Mammary epithelial cell (primary cell): ENCODE measurements around the gene FBXL22.

ENCODE experiments used
- CTCF ChIP-seq, 2 donors: IDR thresholded peaks in 1 of 2; conservative IDR thresholded peaks in 1 of 2; 2 replicates each; pipeline ENCODE4 v1.5.1; 2011 to 2012; ENCODE audit warnings: inconsistent platforms in 2 of 2, low read length in 2 of 2, mild to moderate bottlenecking in 2 of 2, control low read depth in 1 of 2, low read depth in 1 of 2; ENCODE audit not compliant: insufficient read depth in 1 of 2; ENCODE audit errors: extremely low read depth in 1 of 2
- EZH2 ChIP-seq: IDR thresholded peaks from 2 replicates; pipeline ENCODE4 v1.6.1; 2012; ENCODE audit warnings: low read length, inconsistent platforms, borderline replicate concordance

- TF ChIP-seq CTCF (conservative IDR thresholded peaks at IDR 0.05 in 1 of 2, IDR thresholded peaks at IDR 0.05 in 1 of 2; ENCODE audit: extremely low read depth in 1 of 2, insufficient read depth in 1 of 2, low read depth in 1 of 2, low read length in 2 of 2), result no peak
- no peak for TF ChIP-seq EZH2
Measured at GRCh38 chr15:63606308-63606707, 9.1 kb downstream of the FBXL22 start.
